NAMALWA (cell line): ENCODE measurements around the gene SLC22A7.
A peak's percentile ranks its signal among the peaks of the same experiment; 100 is the strongest.

Source experiments
- DNase-seq: peaks from one replicate; pipeline ENCODE4 v3.0.0-alpha.2; 2015; ENCODE audit warnings: low spot score

The SLC22A7 gene

DNA sequence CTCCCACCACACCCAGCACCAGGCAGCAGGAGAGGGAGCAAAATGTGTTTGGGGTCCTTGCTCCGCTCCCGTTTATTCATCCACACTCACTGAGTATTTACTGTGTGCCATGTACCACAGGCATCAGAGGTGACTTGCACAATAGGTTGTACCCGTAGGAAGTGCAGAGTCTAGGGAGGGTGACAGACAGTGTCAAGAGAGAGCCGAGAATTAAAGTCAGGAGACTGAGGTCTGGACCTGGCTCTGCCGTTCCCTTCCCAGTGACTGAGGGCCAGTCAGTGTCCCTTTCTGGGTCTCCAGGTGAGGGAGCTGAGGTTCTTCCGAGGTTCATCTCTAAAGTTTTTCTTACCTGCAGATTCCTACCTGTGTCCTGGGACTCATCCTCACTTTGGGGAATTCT, 32.5 kb upstream of the SLC22A7 start:
- no peak for DNase-seq

DNA sequence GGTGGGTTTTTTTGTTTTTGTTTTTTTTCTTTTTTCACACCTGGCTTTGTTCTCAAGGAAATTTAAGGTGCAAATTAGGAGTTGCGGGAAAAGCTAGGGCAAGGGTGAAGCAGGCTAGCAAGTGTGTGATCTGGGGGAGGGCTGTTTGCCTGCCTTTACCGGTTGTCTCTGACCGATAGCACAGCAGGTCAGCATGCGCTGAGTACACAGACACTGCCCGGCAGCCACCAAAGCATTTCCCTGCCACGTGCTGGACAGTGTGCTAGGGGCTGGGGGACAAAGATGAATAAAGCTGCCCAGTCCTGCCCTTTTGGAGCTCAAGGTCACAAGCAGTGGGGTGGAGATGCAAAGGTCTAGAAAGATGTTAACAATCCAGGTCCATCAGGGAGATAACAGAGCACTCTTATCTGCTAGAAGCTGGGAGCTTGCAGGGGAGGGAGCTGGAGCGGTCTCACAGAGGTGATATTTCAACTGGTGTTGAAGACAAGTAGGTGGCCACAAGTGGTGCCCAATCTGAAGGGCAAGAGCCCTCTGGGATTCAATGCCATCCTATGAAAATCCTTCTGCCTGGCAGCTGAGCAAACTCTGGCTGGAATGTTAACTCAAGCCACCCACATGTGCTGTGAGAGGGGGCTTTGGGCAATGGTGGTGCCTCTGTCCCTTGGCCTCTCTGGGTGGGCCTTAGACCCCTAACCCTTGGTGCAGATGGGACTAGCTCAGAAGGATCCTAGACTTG, 30.3 kb upstream of the SLC22A7 start:
- no peak for DNase-seq

DNA sequence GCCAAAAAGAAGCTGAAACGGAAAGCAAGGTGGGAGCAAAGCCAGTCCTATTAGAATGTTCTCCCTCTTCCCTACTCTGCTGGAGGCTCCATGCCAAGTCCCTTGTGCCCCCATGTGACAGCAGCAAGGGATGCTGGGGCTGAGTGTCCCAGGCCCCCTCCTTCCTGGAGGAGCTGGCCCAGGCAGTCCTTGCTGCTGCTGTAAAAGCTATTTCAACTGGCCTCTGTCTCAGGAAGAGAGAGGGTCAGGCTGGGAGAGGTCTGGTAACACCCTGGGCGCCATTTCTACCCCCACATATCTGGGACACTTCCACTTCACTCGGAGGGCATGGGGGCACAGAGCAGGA, 29.7 kb upstream of the SLC22A7 start:
- DNase-seq, result no peak

DNA sequence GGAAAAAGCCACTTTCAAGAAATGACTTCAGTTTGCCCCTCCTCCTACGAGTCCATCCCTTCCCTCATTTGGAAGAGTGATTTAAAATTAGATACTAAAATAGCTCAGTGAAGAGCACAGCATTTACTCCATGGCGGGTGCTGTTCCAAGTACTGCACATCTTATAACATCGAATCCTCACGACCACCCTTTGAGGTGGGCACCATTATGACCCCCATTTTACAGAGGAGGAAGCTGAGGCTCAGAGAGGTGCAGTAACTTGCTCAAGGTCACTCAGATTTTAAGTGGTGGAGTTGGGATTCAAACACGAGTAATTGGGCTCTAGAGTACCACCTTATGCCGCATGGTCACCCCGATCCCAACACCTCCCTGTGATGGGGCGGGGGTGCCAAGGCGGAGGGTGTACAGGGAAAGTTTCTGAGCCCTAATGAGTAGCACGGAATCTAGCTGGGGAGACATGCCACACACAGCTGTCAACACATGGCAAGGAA, 29.2 kb upstream of the SLC22A7 start:
- DNase-seq, result no peak

DNA sequence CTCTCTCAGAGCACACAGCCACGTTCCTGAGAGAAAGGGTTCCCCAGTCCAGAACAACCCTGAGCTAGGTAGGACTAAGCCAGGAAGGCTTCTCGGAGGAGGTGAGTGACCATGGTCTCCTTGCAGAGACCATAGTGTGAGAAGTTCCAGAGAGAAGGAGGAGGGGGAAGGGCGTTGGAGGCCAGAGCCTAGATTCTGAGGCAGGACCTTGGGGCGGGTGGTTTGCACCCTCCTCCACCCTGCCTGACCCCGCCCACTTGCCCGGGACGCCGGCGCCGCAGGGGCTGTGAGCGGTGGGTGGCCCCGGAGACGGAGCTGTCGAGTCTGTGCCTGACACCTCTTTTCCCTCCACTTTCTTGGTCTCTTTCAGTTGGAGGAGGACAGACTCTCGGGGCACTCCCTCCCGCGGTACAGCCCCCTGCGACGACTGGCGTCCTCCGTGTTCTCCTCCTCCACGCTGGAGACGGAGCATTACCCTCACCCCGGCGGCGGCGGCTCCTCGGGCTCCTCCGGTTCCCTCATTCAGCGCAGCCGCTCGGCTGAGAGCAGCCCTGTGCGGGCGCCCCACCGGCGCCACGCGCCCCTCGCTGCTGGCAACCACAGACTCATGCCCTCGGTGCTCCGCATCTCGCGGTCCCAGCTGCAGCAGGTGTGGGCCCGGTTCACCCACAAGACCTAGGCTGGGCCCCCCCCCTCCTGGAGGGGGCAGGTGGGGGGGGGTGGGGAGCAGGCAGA, 28.6 kb upstream of the SLC22A7 start:
- peak; percentile 51 for DNase-seq

DNA sequence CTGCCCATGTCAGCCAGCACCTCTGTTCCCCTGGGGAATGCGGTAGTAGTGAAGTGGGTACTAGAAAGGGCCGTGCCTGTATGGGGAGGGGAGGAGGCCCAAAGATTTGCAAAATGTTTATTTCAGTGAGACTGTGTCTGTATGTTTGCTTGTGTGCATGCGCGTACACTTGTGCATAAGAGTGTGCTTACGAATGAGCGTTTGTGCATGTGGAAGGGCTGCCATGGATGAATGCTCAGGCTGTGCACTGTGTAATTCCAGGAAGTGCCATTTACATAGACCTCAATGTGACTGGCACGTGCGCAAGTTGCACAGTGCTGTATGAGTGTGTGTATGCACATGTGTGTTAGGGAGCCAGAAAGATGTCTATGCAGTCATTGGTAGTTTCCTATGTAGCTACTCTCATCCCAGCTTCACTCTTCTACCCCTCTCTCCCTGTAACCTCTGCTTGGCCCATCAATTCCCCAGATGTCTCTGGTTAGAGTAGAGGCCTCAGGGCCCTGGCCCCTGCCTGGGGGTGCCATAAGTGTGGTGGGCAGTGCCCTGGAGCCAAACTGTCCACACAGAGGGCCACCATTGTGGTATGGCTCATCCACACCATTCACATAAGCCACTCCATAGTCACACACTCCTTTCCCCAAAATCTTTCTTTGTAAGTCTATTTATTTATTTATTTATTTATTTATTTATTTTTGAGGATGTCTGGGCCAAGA, 26.8 kb upstream of the SLC22A7 start:
- peak; percentile 72 for DNase-seq

DNA sequence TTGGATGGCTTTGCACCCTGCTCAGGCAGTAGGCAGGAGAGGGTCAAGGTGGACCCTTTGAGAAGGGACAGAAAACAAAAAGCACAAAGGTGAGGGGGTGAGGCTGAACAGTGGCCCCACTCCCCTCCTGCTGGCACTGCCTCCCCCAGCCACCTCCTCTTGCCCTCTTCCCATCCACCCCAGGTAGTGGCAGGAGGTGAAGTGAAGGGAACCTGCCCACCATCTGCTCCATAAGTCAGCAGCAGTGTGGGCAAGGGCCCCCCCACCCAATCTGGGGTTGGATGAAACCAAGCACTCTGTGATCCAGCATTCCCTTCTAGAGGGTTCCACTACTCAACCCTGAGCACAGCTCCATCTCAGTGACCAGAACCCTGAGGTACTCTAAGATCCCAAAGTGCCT, 26.1 kb upstream of the SLC22A7 start:
- DNase-seq, result no peak

DNA sequence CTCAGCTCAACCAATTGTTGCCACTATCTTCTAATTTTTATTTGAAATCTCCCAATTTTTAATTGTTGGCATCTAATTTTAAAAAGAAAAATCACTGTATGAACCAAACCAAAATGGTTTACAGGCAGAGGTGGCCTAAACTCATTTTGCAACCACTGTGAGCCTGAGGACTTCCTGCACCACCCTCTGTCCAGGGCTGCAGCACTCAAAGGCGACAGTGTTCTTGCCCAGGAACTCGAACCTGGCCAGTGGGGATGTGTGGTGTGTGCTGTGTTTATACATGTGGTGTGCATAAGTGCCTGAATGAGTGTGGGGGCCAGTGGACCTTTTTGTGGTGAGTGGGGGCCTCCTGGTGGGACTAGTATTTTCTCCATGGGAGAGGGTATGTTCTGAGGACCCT, 24.4 kb upstream of the SLC22A7 start:
- DNase-seq, result no peak

DNA sequence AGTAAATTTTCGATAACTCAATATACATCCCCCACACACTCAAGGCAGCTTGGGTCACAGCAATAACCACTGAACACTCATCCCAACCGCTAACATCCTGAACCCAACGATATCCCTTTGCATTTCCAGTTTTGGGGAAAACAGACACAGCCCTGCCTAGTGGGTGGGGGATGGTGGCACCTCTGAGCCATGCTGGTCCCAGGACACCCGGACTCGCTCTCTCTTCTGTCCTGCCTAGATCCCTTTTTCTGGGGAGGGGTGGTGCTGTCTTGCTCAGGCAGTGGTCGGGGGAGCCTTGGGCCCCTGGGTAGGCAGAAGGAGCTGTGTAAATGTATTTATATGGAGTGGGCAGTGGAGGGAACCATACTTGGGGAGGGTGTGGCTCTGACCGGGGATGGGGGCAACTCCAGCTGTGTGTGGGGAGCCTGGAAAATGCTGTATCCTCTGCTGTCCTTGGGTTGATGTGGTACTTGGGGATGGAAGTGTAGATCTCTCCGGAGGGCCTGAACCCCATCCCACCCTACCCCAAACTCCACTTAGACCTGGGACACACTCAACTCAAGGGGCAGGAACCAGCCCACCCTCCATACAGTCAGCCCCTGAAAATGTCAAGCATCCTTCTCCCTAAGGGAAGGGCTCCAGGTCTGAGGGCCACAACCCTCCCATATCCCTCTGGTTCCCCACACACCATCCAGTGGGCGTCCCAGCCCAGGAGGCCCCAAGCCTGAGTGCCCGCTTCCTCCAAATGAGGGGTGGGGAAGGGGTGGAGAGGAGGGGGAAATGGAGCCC, 23.7 kb upstream of the SLC22A7 start:
- DNase-seq, result no peak

DNA sequence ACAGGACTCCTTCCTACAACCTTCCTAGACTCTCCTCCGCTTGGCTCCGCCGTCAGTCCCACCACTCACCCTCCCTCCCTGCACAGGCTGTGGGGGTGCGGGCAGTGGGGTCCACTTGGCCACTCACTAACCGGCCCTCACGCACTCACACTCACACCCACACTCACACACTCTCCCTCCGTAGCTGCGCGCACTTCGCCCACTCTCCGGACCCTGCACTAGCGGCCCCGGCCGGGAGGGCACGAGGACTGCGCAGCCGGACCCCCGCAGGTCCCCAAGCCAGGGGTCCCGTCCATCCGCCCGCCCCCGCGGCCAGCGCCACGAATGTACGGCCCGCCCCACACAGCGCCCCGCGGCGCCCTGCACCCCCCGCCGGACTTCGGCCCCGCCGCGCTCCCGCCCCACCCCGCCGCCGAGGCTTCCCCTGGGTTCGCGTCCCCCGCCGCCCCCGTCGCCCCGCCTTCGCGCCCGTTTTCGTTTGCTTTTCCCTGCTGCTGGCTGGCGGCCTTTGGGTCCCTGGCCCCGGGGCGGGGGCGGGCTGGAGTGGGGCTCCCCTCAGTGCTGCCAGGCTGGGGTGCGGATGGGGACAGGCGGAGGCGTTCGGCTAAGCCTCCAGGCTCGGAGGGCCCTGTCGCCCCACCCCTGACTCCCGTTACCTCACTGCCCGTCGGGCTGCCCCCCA, 23.0 kb upstream of the SLC22A7 start:
- DNase-seq, result no peak

DNA sequence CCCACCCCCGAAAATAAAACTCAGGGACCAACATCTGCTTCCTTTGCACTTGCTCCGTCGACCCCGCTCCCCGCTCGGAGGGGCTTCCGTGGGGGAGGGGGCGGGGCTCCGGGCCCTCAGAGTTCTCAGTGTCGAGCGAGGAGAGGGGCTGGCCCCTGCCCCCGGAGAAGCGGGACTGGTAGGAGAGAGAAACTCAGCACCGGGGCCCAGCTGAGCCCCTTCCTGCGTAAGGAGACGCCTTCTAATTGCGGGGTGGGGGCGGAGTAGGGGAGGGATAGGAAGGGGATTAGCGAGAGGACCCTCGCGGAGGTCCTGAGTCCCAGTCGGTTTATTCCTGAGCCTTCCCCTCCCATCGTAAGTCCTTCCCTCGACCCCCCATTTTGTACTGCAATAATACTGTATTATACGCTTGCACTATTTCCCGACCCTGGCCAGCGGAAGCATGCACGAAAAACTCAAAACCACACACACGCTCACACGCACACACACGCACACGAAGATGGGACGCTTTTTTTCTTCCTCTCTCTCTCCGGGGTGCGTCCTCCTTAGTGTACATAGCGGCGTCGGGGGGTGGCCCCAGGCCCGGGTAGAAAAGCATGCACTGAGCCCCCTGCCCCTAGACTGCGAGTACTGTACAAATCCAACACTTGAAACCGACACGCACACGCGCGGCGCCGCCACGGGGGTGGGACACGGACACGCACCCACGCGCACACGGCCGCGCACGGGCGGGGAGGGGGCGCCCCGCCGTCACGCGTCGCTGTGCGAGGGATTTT, 22.1 kb upstream of the SLC22A7 start:
- no peak for DNase-seq

DNA sequence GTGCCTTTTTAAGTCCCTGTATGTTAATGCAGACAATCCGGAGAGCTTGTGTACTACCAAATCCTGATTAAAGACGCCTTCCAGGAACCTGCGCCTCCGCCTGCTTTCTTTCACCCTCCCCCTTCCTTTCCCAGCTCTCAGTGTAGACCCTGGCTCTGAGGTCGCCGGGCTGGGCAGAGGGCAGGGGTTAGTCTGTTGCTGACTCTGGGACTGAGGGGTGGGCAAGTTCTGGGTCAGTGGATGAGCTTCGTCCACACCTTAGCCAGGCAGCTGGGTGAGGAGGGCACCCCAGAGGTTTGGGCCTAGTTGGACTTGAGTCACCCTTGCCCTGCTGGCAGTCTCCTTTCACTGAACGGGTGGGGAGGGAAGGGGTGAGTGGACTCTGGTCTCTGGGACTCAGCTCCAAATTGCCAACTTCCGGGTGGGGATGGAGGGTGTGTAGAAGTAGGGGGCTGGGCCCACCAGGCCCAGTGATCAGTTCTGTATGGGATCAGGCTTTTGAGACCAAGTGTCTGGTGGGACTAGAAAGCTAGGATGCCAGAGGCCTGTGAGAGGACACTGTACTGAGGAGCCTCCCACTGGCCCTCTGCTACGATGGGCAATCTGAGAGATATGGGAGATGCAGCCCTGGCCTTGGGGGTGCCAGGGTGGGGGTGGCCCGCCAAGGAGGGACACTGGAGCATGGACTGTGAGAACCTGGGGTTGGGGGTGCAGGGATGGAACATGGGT, 21.3 kb upstream of the SLC22A7 start:
- no peak for DNase-seq

DNA sequence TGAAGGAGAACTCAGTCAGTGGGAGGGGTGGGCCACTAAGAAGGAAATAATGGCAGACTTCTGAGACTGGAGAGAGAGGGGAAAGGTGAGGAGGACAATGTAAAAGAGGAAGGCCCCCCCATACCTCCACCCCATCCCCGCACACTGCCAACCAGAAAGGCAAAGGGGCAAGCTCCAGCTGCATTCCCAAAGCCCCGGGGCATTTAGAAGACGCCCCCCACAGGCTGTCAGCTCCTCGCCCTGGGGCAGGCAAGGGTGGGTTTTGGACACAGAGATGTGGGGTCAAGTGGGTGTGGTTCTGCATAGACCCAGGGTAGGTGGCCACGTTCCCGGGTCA, 20.8 kb upstream of the SLC22A7 start:
- DNase-seq, result no peak

DNA sequence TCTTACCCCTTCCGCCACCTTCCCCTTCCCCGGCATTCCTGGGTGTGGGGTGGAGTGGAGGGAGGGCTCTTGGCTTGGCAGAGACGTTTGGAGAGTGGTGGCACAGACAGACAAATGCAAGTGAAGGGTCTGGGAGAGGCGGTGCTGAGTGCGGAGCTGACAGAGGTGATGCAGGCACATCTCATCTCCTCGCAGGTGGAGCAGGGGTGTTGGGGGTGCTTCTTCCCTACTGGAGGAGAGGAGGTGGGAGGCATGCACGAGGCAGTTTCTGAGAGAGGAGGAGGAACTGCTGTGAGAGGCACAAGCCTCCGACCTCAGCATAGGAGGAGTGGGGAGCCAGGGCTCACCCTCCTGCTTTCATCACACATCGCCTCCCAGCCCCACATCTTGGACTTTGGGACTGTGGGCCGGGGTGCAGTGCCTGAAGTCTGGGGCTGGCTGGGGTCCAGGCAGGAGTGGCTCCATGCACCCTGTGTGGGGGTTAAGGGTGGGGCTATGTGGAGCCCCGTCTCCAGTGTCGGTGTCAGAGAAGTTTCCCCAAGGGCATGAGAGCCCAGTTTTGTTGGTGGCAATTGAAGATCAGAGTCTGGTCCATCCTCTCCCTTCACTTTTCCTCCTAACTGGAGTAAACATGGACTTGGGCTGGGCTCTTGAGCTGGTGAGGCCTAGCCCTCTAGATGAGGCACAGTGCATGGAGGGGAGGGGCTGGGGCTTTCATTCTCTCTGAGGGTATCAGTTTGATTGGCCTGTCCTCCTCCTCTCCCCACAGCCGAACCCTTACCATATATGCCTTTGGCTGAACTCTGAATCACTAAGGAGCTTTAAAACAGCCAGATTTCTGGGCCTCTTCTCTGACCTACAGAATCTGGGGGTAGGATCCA, 20.2 kb upstream of the SLC22A7 start:
- DNase-seq, result no peak

DNA sequence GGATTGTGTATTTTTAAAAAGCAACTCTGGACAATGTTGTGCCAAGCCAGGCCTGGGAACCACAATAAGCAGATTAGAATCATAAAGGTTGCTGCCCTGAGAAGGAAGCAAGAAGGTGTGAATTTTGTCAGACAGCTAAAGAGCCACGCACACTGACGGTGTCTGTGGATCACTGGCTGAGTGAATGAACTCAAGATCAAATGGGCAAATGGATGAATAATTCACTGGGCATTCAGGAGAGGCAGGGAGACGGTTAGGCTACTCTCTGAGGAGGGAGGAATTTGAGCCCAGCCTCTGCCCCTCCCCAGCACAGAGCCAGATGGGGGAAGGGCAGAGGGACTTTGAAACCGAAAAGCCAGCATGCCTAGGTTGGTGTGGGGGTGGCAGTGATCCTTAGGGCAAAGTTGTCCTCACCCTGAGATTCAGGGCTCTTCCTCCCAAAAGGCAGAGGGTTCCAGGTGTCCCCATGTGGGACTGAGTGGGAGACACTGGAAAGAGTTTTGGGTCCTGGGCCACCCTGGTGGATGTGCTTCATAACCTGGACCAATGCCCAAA, 19.5 kb upstream of the SLC22A7 start:
- no peak for DNase-seq

DNA sequence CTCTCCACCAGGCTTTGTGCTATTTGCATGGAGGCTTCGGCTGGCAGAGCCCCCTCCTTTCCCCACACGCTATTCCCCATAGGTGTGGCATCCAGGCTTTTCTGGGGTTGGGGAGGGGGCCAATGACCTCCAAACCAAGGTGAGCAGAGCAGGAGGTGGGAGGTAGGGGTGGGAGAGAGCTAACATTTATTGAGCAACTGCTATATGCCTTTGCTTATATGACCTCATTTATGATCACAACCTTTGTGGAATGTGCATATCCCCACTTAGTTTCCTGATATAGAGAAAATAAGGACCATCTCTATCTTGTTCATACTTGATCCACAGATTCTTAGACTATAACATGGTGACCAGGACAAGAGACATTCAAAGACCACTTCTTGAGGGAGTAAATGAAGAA, 17.8 kb upstream of the SLC22A7 start:
- DNase-seq, result no peak

DNA sequence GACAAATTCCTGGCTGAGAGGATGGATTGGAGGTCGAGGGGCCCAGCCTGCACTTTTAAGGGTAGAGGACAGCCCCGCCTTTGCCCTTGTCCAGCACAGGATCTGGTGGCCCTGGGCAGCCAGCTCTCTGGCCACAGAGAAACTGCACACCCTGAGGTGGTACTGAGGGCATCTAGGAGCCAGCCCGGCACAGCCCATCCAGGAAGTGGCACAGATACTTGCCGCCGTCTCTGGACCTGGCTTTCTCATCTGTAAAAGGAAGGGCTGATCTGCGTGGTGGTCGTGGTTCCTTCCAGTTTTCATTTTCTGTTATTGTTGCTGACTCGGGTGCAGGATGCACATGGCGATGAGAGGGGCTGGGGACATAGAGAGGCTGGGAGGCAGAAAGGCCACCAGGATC, 16.0 kb upstream of the SLC22A7 start:
- no peak for DNase-seq

DNA sequence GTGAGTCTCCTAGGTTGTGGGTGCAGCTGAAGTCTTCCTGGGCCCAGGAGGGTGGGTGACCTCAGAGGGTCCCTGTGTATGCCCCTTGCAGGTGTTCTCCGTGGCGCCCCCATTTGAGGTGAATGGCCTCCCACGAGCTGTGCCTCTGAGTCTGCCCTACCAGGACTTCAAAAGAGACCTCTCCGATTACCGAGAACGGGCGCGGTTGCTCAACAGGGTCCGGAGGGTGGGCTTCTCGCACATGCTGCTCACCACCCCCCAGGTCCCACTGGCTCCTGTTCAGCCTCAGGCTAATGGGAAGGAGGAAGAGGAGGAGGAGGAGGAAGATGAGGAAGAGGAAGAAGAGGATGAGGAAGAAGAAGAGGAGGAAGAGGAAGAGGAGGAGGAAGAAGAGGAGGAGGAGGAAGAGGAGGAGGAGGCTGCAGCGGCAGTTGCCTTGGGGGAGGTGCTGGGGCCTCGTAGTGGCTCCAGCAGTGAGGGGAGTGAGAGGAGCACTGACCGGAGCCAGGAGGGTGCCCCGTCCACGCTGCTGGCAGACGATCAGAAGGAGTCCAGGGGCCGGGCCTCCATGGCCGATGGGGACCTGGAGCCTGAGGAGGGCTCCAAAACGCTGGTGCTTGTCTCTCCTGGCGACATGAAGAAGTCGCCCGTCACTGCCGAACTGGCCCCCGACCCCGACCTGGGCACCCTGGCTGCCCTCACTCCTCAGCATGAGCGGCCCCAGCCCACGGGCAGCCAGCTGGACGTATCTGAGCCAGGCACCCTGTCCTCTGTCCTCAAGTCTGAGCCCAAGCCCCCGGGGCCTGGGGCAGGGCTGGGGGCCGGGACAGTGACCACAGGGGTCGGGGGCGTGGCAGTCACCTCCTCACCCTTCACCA, 15.2 kb upstream of the SLC22A7 start:
- no peak for DNase-seq
